ENCODE results near the gene GGA2.
A peak's percentile ranks its signal among the peaks of the same experiment; 100 is the strongest.

GGA2 gene

GRCh38 chr16:23520500-23520899 is 10.2 kb upstream of the GGA2 start:
- 0 out of 22 replicates have a peak, but pooled peaks cover 0 to 4% (median 0%) of the 10 kb centered on the region in 11 experiments for H4K20me1 ChIP-seq
- H3K4me3 ChIP-seq, result 0 out of 20 replicates have a peak overlapping the region, but pooled peaks of 1 of the 10 experiments have one; percentile 8
- no peaks in the 10 kb centered on the region for H3K27me3 ChIP-seq
- peak overlapping the region in 7 of 11 experiments; percentile 32 to 78 (median 73); a peak in 10 of 22 replicates for H3K9ac ChIP-seq
- H3K27ac ChIP-seq, result peak overlapping the region; percentile 17 to 96 (median 83); a peak in 20 of 22 replicates
- H3K36me3 ChIP-seq, result peaks cover 0 to 60% (median 47%) of the 10 kb centered on the region in 11 experiments; a peak in 20 of 22 replicates
- no peak for TF ChIP-seq Cebpa-rat (IDR thresholded peaks at IDR 0.05)
- peak overlapping the region in 8 of 11 experiments; percentile 20 to 91 (median 79); a peak in 15 of 22 replicates for H3K4me2 ChIP-seq
- peaks cover 39 to 93% (median 69%) of the 10 kb centered on the region in 10 experiments for H3K4me1 ChIP-seq
- no peaks in the 10 kb centered on the region for H3K9me3 ChIP-seq (replicated peaks in 1 of 11)

DNA sequence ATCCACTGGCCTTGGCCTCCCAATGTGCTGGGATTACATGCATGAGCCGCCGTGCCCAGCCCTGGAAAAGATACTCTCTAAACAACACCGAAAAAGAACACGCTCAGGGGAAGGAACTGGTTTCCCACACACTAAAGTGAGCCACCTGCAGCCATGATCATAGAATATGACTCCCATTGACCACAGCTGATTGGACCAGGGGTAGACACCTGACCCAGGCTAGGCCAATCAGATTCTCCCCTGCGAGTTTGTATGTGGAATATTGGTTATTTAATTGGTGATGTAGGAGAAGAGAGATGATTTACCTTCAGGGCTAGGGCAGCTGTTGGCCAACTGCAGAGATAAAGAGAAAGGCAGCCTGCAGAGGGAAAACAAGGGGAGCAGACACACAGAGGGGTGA is 9.0 kb upstream of the GGA2 start:
- no peaks in the 10 kb centered on the region for H3K9me3 ChIP-seq (replicated peaks in 1 of 11)
- H4K20me1 ChIP-seq, result 0 out of 22 replicates have a peak, but pooled peaks cover 0 to 4% (median 0%) of the 10 kb centered on the region in 11 experiments
- H3K27ac ChIP-seq, result peak overlapping the region; percentile 60 to 96 (median 83); a peak in 21 of 22 replicates
- H3K4me2 ChIP-seq, result peak overlapping the region; percentile 38 to 91 (median 72); a peak in 20 of 22 replicates
- peak overlapping the region in 9 of 11 experiments; percentile 15 to 78 (median 68); a peak in 14 of 22 replicates for H3K9ac ChIP-seq
- TF ChIP-seq Cebpa-rat (IDR thresholded peaks at IDR 0.05), result no peak
- H3K36me3 ChIP-seq, result peaks cover 0 to 52% (median 39%) of the 10 kb centered on the region in 11 experiments; a peak in 19 of 22 replicates
- H3K4me3 ChIP-seq, result peak overlapping the region in 1 of 10 experiments; percentile 8; a peak in 1 of 20 replicates
- H3K27me3 ChIP-seq, result no peaks in the 10 kb centered on the region
- peaks cover 51 to 100% (median 80%) of the 10 kb centered on the region in 10 experiments for H3K4me1 ChIP-seq

- Histone ChIP-seq H3K4me1 (peaks cover 52 to 96% (median 77%) of the 10 kb centered on the region in 10 experiments), H3K36me3 (peaks cover 0 to 45% (median 32%) of the 10 kb centered on the region in 11 experiments; a peak in 19 of 22 replicates)
These were observed 8.2 kb upstream of the GGA2 start for GRCh38 chr16:23518435-23518891.

DNA sequence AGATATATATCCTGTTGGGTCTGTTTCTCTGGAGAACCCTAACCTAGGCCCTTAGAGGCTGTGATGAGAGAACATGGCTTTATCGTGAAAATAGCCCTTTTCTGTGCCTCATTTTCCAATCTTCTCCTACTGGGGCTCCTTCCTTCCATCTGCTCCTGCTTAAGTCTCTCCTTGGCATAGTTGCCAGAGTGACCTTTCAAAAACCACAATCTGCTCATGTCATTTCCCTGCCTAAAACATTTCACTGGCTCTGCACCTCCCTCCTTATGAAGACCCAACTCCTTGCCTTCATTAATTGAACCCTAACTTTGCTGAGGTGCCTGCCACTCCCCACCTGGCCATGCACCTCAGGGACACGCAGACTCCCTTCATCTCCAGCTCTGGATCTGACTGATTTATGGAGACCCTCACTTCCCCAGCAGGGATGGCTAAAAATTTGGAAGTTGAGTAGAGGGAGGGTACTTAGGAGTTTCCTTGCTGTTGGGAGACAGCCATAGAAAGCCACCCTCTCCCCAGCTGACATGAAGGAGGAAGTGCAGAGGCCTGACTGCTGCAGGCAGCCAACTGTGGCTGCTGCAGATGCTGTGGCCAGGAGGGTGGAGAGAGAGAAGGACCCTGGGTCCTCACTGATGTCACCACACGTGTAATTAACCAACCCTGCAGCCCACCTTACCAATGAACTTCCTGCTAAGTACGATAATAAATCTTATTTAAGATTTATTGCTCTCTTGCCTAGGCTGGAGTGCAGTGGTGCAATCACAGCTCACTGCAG is 6.3 kb upstream of the GGA2 start:
- peak overlapping the region in 10 of 11 experiments; percentile 28 to 96 (median 80); a peak in 21 of 22 replicates for H3K27ac ChIP-seq
- 0 out of 22 replicates have a peak, but pooled peaks cover 0 to 4% (median 0%) of the 10 kb centered on the region in 11 experiments for H4K20me1 ChIP-seq
- peak overlapping the region; percentile 37 to 84 (median 69) for H3K4me2 ChIP-seq
- peaks cover 0 to 26% (median 14%) of the 10 kb centered on the region in 11 experiments; a peak in 12 of 22 replicates for H3K36me3 ChIP-seq
- no peak overlapping the region for H3K4me3 ChIP-seq
- H3K4me1 ChIP-seq, result peaks cover 52 to 85% (median 70%) of the 10 kb centered on the region in 10 experiments
- H3K27me3 ChIP-seq, result no peaks in the 10 kb centered on the region
- H3K9me3 ChIP-seq (replicated peaks in 1 of 11), result no peaks in the 10 kb centered on the region
- no peak for TF ChIP-seq Cebpa-rat (IDR thresholded peaks at IDR 0.05)
- H3K9ac ChIP-seq, result peak overlapping the region in 8 of 11 experiments; percentile 45 to 75 (median 52); a peak in 12 of 22 replicates

More at GRCh38 chr16:23518435-23518891, 8.2 kb upstream of the GGA2 start:
- Histone ChIP-seq H3K27me3 (no peaks in the 10 kb centered on the region), H3K9ac (peak overlapping the region in 10 of 11 experiments; percentile 48 to 78 (median 64); a peak in 18 of 22 replicates), H3K9me3 (replicated peaks in 1 of 11) (no peaks in the 10 kb centered on the region), H3K4me2 (peak overlapping the region; percentile 38 to 91 (median 72)), H3K4me3 (no peak overlapping the region), H4K20me1 (0 out of 22 replicates have a peak, but pooled peaks cover 0 to 4% (median 0%) of the 10 kb centered on the region in 11 experiments), H3K27ac (peak overlapping the region; percentile 60 to 96 (median 83); a peak in 21 of 22 replicates)
- TF ChIP-seq Cebpa-rat (IDR thresholded peaks at IDR 0.05), result peak in 5 of 11 experiments; percentile 14 to 57 (median 51); a peak in 5 of 22 replicates

DNA sequence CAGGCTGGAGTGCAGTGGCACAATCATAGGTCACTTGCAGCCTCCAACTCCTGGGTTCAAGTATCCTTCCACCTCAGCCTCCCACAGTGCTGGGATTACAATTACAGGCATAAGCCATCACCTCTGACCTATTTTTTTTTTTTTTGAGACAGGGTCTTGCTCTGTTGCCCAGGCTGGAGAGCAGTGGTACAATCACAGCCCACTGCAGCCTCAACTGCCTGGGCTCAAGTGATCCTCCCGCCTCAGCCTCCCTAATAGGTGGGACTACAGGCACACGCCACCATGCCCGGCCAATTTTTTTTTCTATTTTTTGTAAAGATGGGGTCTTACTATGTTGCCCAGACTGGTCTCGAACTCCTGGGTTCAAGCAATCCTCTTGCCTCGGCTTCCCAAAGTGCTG is 5.6 kb upstream of the GGA2 start:
- Histone ChIP-seq H3K36me3 (peaks cover 0 to 23% (median 11%) of the 10 kb centered on the region in 11 experiments; a peak in 10 of 22 replicates), H3K27ac (peak overlapping the region in 10 of 11 experiments; percentile 28 to 96 (median 80); a peak in 18 of 22 replicates), H3K4me2 (peak overlapping the region; percentile 37 to 84 (median 69); a peak in 20 of 22 replicates), H3K9me3 (replicated peaks in 1 of 11) (no peaks in the 10 kb centered on the region), H3K4me3 (no peak overlapping the region), H3K4me1 (peaks cover 59 to 84% (median 70%) of the 10 kb centered on the region in 10 experiments), H3K27me3 (no peaks in the 10 kb centered on the region), H3K9ac (peak overlapping the region in 8 of 11 experiments; percentile 45 to 75 (median 52); a peak in 7 of 22 replicates), H4K20me1 (0 out of 22 replicates have a peak, but pooled peaks cover 0 to 4% (median 0%) of the 10 kb centered on the region in 11 experiments)
- TF ChIP-seq Cebpa-rat (IDR thresholded peaks at IDR 0.05), result no peak

DNA sequence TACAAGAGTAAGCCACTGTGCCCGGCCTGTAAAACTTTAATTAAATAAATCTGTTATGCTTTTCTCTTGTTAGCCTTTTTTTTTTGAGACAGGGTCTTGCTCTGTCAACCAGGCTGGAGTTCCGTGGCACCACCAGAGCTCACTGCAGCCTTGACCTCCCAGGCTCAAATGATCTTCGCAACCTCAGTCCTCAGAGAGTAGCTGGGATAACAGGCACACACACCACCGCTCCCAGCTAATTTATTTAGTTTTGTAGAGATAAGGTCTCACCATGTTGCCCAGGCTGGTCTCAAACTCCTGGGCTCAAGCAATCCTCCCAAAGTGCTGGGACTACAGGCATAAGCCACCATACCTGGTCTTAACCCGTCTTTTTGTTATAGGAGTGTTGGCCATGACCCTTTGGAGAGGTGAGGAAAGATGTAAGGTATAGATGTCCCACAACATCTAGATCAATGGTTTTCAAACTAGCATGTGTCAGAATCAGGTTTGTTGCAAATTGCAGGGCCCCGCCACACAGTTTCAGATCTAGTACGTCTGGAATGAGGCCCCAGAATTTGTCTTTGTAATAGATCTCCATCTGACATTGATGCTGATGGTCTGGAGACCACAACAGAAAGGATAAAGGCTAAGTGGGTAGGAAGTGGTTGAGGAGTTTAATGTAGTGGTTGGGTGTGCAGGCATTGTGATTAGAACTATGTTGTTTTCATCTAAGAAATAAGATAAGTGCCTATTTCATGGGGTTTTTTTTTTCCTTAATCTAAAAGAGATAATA is 4.3 kb upstream of the GGA2 start:
- Histone ChIP-seq H3K27me3 (no peaks in the 10 kb centered on the region), H4K20me1 (peaks cover 0 to 7% (median 1%) of the 10 kb centered on the region in 11 experiments; a peak in 14 of 22 replicates), H3K36me3 (peaks cover 0 to 19% (median 6%) of the 10 kb centered on the region in 11 experiments; a peak in 10 of 22 replicates), H3K4me3 (no peak overlapping the region), H3K4me2 (peak overlapping the region in 7 of 11 experiments; percentile 9 to 84 (median 49); a peak in 11 of 22 replicates), H3K27ac (peak overlapping the region in 3 of 11 experiments; percentile 19 to 30 (median 27); a peak in 3 of 22 replicates), H3K4me1 (peaks cover 55 to 75% (median 61%) of the 10 kb centered on the region in 10 experiments), H3K9ac (0 out of 22 replicates have a peak overlapping the region, but pooled peaks of 1 of the 11 experiments have one; percentile 6), H3K9me3 (replicated peaks in 1 of 11) (no peaks in the 10 kb centered on the region)
- TF ChIP-seq Cebpa-rat (IDR thresholded peaks at IDR 0.05), result no peak

GRCh38 chr16:23512168-23512695 is 1.9 kb upstream of the GGA2 start:
- H3K4me2 ChIP-seq, result no peak overlapping the region
- no peaks in the 10 kb centered on the region for H3K9me3 ChIP-seq (replicated peaks in 1 of 11)
- H3K9ac ChIP-seq, result no peak overlapping the region
- peaks cover 0 to 25% (median 10%) of the 10 kb centered on the region in 11 experiments; a peak in 12 of 22 replicates for H3K36me3 ChIP-seq
- peaks cover 23 to 30% (median 25%) of the 10 kb centered on the region in 11 experiments; a peak in 21 of 22 replicates for H4K20me1 ChIP-seq
- H3K4me1 ChIP-seq, result peaks cover 46 to 68% (median 57%) of the 10 kb centered on the region in 10 experiments
- no peak overlapping the region for H3K4me3 ChIP-seq
- no peak for TF ChIP-seq Cebpa-rat (IDR thresholded peaks at IDR 0.05)
- H3K27ac ChIP-seq, result 0 out of 22 replicates have a peak overlapping the region, but pooled peaks of 1 of the 11 experiments have one; percentile 25
- no peaks in the 10 kb centered on the region for H3K27me3 ChIP-seq
